ENCODE results near the gene HIPK2. TPM values are rescaled to one million over a fixed set of nuclear protein-coding genes. Genes with fewer than 3 reads are reported as not detected.

Gene HIPK2
- total and polyA plus RNA-seq, 2 donors (not counting 3 experiments of a cell fraction or from before 2014, with no cell fraction given) = 9.0 to 43.8 TPM

- no peak for TF ChIP-seq GATA2 (IDR thresholded peaks at IDR 0.05; ENCODE audit: insufficient read depth, insufficient read length, low read depth, low read length)
- TF ChIP-seq POLR2A (IDR thresholded peaks at IDR 0.05; ENCODE audit: low read depth, low read length) = no peak
- no peak for TF ChIP-seq POLR2AphosphoS5 (IDR thresholded peaks at IDR 0.05; ENCODE audit: insufficient read depth, low read depth, low read length)
- no peak for TF ChIP-seq FOS (IDR thresholded peaks at IDR 0.05; ENCODE audit: borderline replicate concordance, insufficient read depth, low read length)
- TF ChIP-seq MYC (IDR thresholded peaks at IDR 0.05; ENCODE audit: low read depth, low read length) = no peak
- TF ChIP-seq MAX (IDR thresholded peaks at IDR 0.05; ENCODE audit: insufficient read depth, insufficient read length) = no peak
- no peak for TF ChIP-seq JUN (IDR thresholded peaks at IDR 0.05; ENCODE audit: borderline replicate concordance, insufficient read depth, insufficient read length, low read depth)
- TF ChIP-seq, protein P1, sequence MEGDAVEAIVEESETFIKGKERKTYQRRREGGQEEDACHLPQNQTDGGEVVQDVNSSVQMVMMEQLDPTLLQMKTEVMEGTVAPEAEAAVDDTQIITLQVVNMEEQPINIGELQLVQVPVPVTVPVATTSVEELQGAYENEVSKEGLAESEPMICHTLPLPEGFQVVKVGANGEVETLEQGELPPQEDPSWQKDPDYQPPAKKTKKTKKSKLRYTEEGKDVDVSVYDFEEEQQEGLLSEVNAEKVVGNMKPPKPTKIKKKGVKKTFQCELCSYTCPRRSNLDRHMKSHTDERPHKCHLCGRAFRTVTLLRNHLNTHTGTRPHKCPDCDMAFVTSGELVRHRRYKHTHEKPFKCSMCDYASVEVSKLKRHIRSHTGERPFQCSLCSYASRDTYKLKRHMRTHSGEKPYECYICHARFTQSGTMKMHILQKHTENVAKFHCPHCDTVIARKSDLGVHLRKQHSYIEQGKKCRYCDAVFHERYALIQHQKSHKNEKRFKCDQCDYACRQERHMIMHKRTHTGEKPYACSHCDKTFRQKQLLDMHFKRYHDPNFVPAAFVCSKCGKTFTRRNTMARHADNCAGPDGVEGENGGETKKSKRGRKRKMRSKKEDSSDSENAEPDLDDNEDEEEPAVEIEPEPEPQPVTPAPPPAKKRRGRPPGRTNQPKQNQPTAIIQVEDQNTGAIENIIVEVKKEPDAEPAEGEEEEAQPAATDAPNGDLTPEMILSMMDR (IDR thresholded peaks at IDR 0.05; ENCODE audit: extremely low read depth in 1 of 2, insufficient read depth in 1 of 2, low read depth in 1 of 2, low read length in 2 of 2) = no peak
- TF ChIP-seq EZH2 (IDR thresholded peaks at IDR 0.05; ENCODE audit: borderline replicate concordance, low read depth, low read length, severe bottlenecking) = no peak
These were observed 197.4 kb downstream of the HIPK2 start for GRCh38 chr7:139580435-139580834.

More at GRCh38 chr7:139580435-139580834, 197.4 kb downstream of the HIPK2 start:
- Histone ChIP-seq H3K4me2 (ENCODE audit: insufficient read depth, low read length) (no peak overlapping the region), H3K27ac (ENCODE audit: insufficient read depth, low read depth, low read length) (no peak overlapping the region), H3K4me1 (ENCODE audit: control insufficient read depth, extremely low read depth, insufficient read depth, low read length) (no peaks in the 10 kb centered on the region), H3K79me2 (ENCODE audit: control insufficient read depth, insufficient read depth, low read length) (no peaks in the 10 kb centered on the region), H2AFZ (ENCODE audit: low read depth, low read length) (no peak overlapping the region), H3K9me1 (replicated peaks; ENCODE audit: control insufficient read depth, extremely low read depth, insufficient read depth, low read length) (no peaks in the 10 kb centered on the region), H3K9me3 (replicated peaks; ENCODE audit: control insufficient read depth, insufficient read depth, low read length) (no peaks in the 10 kb centered on the region), H3K27me3 (ENCODE audit: control insufficient read depth in 2 of 2, insufficient read depth in 2 of 2, low read length in 2 of 2) (no peaks in the 10 kb centered on the region), H4K20me1 (replicated peaks; ENCODE audit: control insufficient read depth, extremely low read depth, insufficient read depth, low read length) (no peaks in the 10 kb centered on the region), H3K9ac (replicated peaks; ENCODE audit: extremely low read depth, insufficient read depth, low read length) (no peak overlapping the region), H3K36me3 (ENCODE audit: control insufficient read depth in 2 of 2, extremely low read depth in 1 of 2, insufficient read depth in 2 of 2, low read length in 2 of 2) (peaks cover 2 to 38% of the 10 kb centered on the region in 2 experiments), H3K4me3 (replicated peaks in 1 of 3; ENCODE audit: insufficient read depth in 1 of 3, low read depth in 1 of 3, low read length in 3 of 3) (no peak overlapping the region)
- intact Hi-C loops (cut with micrococcal nuclease) (no loop called here), dilution Hi-C loops (cut with MboI; ENCODE audit: extremely low pct_ligation_motif_present, low sequenced_read_pairs) (no loop called here)
- ChIA-PET POLR2A (no interaction called here), CTCF (interaction anchor here (1.0 to 3.5 kb wide), 3 partner anchors 9 to 426 kb away, joined by 3 to 18 read pairs (median 3); no protein-coding TSS in a partner anchor)
- DNase-seq (ENCODE audit: low read depth, low spot score) (no peak), FAIRE-seq (no peak)
- no TSS peak for BruUV-seq (replicated peaks)

Measured in endothelial cell of umbilical vein (primary cell).